Measurements from ENCODE around the gene FAM234A.

- TF ChIP-seq CTCF (IDR thresholded peaks at IDR 0.05) (no peak), POLR2A (IDR thresholded peaks at IDR 0.05) (no peak), POLR2AphosphoS5 (IDR thresholded peaks at IDR 0.05; ENCODE audit: insufficient read depth in 1 of 2, low read depth in 1 of 2) (no peak)
Observed at GRCh38 chr16:309476-309875, 74.9 kb downstream of the FAM234A start.

Measured in vagina (tissue), 2 donors.